Prostate gland (tissue), 2 donors: ENCODE measurements around the gene TNP2.

Experiments used
- CTCF ChIP-seq, 4 experiments: fragments of 200-600 bp in 2 of 4; fragments of 450-650 bp in 2 of 4; sonication (generic) in 2 of 4; IDR thresholded peaks; 1 replicate in 3 of 4; 2 replicates in 1 of 4; pipeline ENCODE4 v1.5.1; 2016 to 2019; ENCODE audit warnings: antibody characterized with exemption in 4 of 4, mild to moderate bottlenecking in 2 of 4, moderate library complexity in 2 of 4
- POLR2A ChIP-seq: fragments of 450-650 bp; IDR thresholded peaks from one replicate; pipeline ENCODE4 v1.6.1; 2016; ENCODE audit warnings: antibody characterized with exemption, mild to moderate bottlenecking
- POLR2AphosphoS5 ChIP-seq: sonication (generic); formaldehyde crosslinking; IDR thresholded peaks from one replicate; pipeline ENCODE4 v1.6.1; 2017; ENCODE audit warnings: antibody characterized with exemption

GRCh38 chr16:11308493-11309283 lies 39.6 kb upstream of the TNP2 start:
- TF ChIP-seq CTCF (IDR thresholded peaks at IDR 0.05) (no peak), POLR2AphosphoS5 (no peak), POLR2A (no peak)
